GM19240 (cell line): ENCODE results near the gene ADA.

ENCODE experiments used
- DNase-seq: peaks from one replicate; pipeline ENCODE4 v3.0.0; 2011; ENCODE audit warnings: low spot score; ENCODE audit not compliant: insufficient read length

Gene ADA

DNA sequence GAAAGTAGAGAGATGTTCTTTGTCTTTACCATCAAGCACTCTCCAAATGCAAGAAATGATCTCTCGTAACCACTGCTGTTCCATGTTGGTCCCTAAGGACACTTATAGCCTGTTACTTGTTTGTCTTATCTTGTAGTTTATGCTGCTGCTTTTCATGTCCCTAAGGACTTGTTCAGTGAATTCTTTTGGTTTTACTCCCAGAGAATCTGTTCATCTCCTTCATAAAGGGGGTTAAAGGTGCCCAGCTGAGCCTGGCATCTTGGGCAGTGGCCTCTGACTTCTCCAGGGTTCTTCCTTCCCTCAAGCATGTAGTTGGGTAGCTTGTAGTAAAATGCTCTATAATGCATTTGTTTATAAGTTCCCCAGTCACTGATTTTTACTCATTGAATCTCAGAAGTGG, 70.0 kb downstream of the ADA start:
- no peak for DNase-seq

DNA sequence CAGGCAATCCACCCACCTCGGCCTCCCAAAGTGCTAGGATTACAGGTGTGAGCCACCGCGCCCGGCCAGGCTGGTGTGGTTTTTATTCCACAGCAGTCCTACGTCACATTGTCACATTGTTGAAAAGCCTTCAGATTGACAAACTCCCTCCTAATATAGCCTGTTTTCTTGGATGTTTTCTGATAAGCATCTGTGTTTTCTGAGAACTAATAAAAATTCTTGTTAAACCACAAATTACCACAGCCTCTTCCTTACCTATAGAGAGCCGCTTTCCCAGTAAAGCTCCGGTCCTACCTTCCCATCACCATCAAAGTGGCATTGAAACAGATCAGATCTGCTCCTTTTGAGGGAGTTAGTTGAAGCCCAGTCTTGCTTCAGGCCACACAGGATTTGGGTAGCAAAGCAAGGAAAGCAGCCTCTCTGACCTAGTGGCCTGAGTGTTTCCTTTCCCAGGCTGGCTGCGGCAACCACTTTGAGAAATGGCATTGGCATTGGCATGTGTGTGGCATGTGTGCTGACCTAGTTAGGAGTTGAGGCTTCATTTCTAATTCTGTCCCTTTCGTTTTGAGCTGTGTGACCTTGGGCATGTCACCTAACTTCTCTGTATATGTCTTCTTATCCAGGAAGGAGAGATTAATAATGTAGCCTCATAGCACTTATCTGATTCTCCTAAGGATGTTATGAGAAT, 70.8 kb downstream of the ADA start:
- DNase-seq: no peak

DNA sequence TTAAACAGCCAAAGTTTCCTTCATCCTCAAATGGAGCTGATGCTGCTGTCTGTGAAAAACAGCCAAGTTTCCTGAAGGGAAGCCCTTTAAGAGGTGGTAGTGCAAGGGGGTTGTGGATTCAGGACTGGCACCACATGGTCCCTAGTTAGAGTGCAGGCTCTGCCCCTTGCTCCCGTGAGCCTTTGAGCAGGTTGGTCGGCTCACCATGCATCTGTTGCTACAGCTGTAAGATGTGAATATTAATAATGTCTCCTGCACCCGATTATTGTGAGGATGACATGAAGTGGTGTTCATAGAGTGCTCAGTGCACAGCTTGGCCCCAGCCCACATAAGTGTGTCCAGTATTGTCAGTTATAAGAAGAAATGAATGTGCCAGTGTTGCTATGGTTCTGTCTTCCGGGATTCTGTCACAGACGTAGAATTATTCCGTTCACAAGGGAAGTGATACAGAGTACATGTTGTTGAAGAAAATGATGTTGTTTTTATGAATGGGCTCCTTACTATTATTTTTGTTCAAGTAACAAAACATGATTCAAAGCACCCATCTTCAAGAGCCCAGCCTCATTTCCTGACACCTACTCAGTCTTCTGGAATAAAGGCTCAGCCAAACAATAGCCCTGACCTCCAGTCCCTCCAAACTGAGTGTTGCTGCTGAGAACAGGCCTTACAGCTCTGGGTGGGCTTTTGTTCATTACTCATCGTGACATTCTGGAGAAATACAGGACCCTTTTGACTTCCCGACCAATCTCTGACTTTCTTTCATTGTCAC, 72.0 kb downstream of the ADA start:
- DNase-seq: no peak

- DNase-seq: no peak
Measured at GRCh38 chr20:44576297-44576696, 75.2 kb downstream of the ADA start.

DNA sequence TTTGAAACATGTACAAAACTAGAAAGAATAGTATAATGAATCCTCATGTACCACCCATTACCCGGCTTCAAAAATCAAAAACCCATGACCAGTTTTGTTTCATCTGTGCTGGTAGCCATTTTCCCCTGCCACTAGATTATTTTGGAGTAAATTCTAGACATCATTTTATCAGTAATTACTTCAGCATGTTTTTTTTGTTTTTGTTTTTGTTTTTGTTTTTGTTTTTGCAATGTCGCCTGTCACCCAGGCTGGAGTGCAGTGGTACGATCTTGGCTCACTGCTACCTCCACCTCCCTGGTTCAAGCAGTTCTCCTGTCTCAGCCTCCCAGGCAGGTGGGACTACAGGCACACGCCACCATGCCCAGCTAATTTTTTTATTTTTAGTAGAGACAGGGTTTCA, 77.1 kb downstream of the ADA start:
- no peak for DNase-seq

DNA sequence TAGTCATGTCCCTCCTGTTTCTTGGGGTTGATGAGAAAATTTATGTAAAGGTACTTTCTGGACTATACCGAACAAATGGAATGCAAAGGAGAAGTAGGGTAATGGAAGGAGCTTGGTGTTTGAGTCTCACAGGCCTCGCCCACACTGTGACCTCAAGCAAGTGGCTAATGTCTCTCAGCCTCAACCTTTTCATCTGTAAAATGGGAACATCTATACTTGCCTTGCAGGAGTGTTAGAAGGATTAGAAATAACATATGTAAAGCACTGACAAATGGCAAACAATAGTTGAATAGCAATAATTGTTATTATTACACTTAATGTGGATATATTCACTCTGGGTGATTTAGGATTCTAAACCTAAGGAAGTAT, 78.0 kb downstream of the ADA start:
- DNase-seq: no peak

DNA sequence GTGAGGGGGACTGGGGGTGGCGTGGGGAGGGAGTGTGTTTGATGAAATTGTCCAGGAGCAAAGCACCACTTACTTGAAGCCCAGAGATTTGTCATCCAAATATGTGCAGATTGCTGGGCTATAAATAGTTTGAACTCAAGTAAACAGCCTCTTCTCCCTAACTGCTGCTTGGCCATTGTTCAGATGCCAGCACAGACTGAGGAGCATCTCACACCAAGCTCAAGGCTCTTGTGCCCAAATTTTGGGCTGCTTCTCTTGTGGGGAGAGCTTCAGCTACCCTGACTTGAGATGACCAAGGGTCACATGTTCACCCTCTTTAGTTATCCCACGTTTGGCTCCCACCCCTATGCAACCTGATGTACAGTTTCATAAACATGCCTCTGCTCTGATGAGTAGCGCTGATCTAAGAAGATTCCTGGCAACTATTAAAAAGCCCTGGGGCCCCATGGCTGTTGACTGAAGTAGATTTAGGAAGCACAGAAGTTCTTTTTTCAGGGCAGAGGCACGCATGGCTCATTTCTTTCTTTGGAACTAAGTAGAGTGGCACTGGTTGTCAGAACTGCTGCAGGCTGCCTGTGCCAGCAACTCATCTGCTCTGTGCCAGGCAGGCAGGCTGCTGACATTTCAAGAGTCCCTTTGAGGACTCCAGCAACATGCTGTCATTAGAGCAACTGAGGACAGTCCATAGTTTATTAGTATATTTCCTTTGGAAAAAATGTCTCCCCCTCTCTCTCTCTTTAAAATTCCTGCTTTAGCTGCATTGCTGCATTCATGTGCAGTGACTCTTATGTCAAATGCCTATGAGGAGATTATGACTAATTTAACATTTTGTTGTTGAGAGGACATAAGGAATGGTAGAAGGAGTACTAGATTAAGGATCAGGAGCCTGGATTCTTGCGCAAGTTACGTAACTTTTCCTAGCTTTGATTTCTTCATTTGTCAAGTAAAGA, 78.7 kb downstream of the ADA start:
- DNase-seq: no peak

- DNase-seq: no peak
Measured at GRCh38 chr20:44571362-44571988, 80.0 kb downstream of the ADA start.

- no peak for DNase-seq
Measured at GRCh38 chr20:44570367-44570766, 81.1 kb downstream of the ADA start.
